T-helper 2 cell treated with Interferon-gamma antibody and Interleukin-4, amounts not matched to agents 100 ng/mL and 5 ng/mL, for 36 hours (primary cell): ENCODE measurements around the gene FRRS1L. TPM values are rescaled to one million over a fixed set of nuclear protein-coding genes. Genes with fewer than 3 reads are reported as not detected.

ENCODE experiments used
- intact Hi-C: fragments of 100-400 bp; cut with micrococcal nuclease; formaldehyde crosslinking; loops from one replicate; pipeline ENCODE4 v1.15.1; 2023
- total RNA-seq: library from RNA; stranded (reverse); gene quantifications from 2 replicates; pipeline ENCODE4 v1.2.3, GENCODE V29; 2022

The FRRS1L gene
- total RNA-seq, 1 donor from 2014 or later = not detected

- intact Hi-C loops = loop anchor here (5.0 kb wide), 2 partner anchors 78 to 168 kb away; partner anchors contain the start of gene CTNNAL1
These were observed 12.9 kb upstream of the FRRS1L start for GRCh38 chr9:109179801-109180523.

GRCh38 chr9:109176963-109177362, 9.9 kb upstream of the FRRS1L start:
- intact Hi-C loops = no loop called here

GRCh38 chr9:109176386-109176785, 9.3 kb upstream of the FRRS1L start:
- intact Hi-C loops = no loop called here

- intact Hi-C loops = no loop called here
These were observed 5.9 kb upstream of the FRRS1L start for GRCh38 chr9:109172935-109173334.

GRCh38 chr9:109171926-109172325, 4.9 kb upstream of the FRRS1L start:
- intact Hi-C loops = no loop called here

GRCh38 chr9:109168170-109168569, 1.1 kb upstream of the FRRS1L start:
- intact Hi-C loops = no loop called here

- intact Hi-C loops = no loop called here
These were observed 667 bp upstream of the FRRS1L start for GRCh38 chr9:109167716-109168115.

GRCh38 chr9:109166171-109166770, 778 bp downstream of the FRRS1L start:
- intact Hi-C loops = no loop called here

GRCh38 chr9:109164042-109164441, 3.0 kb downstream of the FRRS1L start:
- intact Hi-C loops = no loop called here

GRCh38 chr9:109163194-109163593, 3.9 kb downstream of the FRRS1L start:
- intact Hi-C loops = no loop called here

GRCh38 chr9:109162677-109163076, 4.4 kb downstream of the FRRS1L start:
- intact Hi-C loops = no loop called here

- intact Hi-C loops = no loop called here
These were observed 5.6 kb downstream of the FRRS1L start for GRCh38 chr9:109161471-109161870.

- intact Hi-C loops = no loop called here
These were observed 7.5 kb downstream of the FRRS1L start for GRCh38 chr9:109159583-109159982.

GRCh38 chr9:109158651-109159050, 8.4 kb downstream of the FRRS1L start:
- intact Hi-C loops = no loop called here

- intact Hi-C loops = no loop called here
These were observed 10.3 kb downstream of the FRRS1L start for GRCh38 chr9:109156708-109157107.

GRCh38 chr9:109150925-109151545, 16.0 kb downstream of the FRRS1L start:
- intact Hi-C loops = no loop called here

GRCh38 chr9:109149722-109150121, 17.3 kb downstream of the FRRS1L start:
- intact Hi-C loops = no loop called here

- intact Hi-C loops = no loop called here
These were observed 18.0 kb downstream of the FRRS1L start for GRCh38 chr9:109149089-109149488.

GRCh38 chr9:109145051-109145450, 22.0 kb downstream of the FRRS1L start:
- intact Hi-C loops = no loop called here

- intact Hi-C loops = no loop called here
These were observed 23.0 kb downstream of the FRRS1L start for GRCh38 chr9:109143881-109144562.

GRCh38 chr9:109141375-109141774, 25.7 kb downstream of the FRRS1L start:
- intact Hi-C loops = no loop called here

- intact Hi-C loops = no loop called here
These were observed 27.2 kb downstream of the FRRS1L start for GRCh38 chr9:109139851-109140250.
